GM06990 (cell line): ENCODE results near the gene ALK.
"Not testable (repeated sequence)": the region's sequence is repeated elsewhere in the genome, so short reads cannot be mapped to it uniquely, and the experiment has no call there.

Experiments
- DNase-seq: peaks from one replicate; pipeline ENCODE4 v3.0.0-alpha.2; 2011; ENCODE audit not compliant: insufficient read length; ENCODE audit errors: extremely low read depth
- H3K27me3 ChIP-seq: replicated peaks from 2 replicates; pipeline ENCODE4 v1.6.0; 2011; ENCODE audit warnings: low read length; ENCODE audit not compliant: control insufficient read depth, insufficient read depth
- H3K36me3 ChIP-seq: 2 replicates; pipeline ENCODE4 v1.5.1; 2011; ENCODE audit warnings: low read length; ENCODE audit not compliant: control insufficient read depth, insufficient read depth
- H3K4me3 ChIP-seq: replicated peaks from 2 replicates; pipeline ENCODE4 v1.5.1; 2011; ENCODE audit warnings: low read depth, mild to moderate bottlenecking, control low read depth, low read length
- TF ChIP-seq, protein P1 (sequence below): IDR thresholded peaks from 2 replicates; pipeline ENCODE4 v1.5.1; 2011; ENCODE audit warnings: low read length, control low read depth, mild to moderate bottlenecking, inconsistent platforms; ENCODE audit not compliant: insufficient read depth, poor library complexity, severe bottlenecking

ALK gene

DNA sequence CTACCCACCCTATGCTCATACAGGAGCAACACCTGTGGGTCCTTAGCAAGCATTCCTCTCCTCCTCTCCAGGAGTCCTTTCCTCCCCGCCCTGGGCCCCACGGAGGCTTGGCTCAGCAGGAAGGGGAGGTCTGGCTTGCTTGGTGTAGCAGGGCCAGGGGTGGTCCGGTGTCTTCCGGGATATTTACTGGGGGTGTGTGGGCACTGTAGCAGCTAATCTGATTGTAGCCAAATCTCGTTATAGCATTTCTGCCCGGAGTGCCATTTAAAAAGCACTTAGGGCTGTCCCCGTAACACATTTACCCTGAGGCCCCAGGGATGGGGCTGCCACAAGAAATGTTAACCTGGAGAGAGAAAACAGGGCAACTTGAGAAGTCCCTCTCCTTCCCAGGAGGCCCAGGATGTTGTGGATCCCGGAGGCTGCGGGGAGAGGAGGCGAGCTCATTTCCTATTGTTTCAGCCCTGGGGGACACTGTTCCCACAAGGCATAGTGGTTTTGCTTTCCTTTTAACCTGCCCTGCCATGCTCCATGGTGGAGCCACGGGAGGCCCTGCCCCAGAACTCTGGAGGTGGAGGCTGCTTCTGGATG lies 671.6 kb downstream of the ALK start:
- Histone ChIP-seq H3K4me3 (no peak overlapping the region), H3K36me3 (no peaks in the 10 kb centered on the region), H3K27me3 (no peaks in the 10 kb centered on the region)
- no peak for DNase-seq
- TF ChIP-seq, protein P1, sequence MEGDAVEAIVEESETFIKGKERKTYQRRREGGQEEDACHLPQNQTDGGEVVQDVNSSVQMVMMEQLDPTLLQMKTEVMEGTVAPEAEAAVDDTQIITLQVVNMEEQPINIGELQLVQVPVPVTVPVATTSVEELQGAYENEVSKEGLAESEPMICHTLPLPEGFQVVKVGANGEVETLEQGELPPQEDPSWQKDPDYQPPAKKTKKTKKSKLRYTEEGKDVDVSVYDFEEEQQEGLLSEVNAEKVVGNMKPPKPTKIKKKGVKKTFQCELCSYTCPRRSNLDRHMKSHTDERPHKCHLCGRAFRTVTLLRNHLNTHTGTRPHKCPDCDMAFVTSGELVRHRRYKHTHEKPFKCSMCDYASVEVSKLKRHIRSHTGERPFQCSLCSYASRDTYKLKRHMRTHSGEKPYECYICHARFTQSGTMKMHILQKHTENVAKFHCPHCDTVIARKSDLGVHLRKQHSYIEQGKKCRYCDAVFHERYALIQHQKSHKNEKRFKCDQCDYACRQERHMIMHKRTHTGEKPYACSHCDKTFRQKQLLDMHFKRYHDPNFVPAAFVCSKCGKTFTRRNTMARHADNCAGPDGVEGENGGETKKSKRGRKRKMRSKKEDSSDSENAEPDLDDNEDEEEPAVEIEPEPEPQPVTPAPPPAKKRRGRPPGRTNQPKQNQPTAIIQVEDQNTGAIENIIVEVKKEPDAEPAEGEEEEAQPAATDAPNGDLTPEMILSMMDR: no peak

DNA sequence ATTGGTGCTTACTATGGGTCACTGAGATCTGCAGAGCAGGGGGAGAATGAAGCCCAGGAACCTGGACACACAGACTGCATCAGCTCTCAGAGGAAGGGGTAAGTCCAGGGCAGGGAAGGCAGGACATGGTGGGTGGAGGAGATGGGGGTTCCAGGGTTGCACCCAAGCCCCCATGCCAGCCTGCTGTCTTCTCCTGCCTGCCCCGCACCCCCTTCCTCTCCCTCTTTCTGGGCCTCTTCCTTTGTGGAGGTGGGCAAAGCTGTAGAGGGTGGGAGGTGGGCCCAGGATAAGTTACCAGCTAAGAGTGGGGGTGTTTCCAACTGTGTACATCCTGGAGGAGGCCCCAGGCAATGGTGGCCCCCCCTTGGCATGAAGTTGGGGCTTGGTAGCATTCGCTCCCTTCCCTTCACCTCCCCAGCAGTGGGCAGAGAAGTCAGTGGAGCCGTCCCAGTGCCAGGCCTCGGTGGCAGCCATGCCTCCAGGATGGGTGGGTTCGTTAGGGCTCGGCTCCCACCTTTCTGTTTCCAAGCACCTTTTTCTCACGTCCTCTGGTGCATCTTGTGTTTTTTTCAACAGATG lies 674.0 kb downstream of the ALK start:
- TF ChIP-seq, protein P1: no peak
- DNase-seq: no peak
- Histone ChIP-seq H3K27me3 (no peaks in the 10 kb centered on the region), H3K4me3 (no peak overlapping the region), H3K36me3 (no peaks in the 10 kb centered on the region)

DNA sequence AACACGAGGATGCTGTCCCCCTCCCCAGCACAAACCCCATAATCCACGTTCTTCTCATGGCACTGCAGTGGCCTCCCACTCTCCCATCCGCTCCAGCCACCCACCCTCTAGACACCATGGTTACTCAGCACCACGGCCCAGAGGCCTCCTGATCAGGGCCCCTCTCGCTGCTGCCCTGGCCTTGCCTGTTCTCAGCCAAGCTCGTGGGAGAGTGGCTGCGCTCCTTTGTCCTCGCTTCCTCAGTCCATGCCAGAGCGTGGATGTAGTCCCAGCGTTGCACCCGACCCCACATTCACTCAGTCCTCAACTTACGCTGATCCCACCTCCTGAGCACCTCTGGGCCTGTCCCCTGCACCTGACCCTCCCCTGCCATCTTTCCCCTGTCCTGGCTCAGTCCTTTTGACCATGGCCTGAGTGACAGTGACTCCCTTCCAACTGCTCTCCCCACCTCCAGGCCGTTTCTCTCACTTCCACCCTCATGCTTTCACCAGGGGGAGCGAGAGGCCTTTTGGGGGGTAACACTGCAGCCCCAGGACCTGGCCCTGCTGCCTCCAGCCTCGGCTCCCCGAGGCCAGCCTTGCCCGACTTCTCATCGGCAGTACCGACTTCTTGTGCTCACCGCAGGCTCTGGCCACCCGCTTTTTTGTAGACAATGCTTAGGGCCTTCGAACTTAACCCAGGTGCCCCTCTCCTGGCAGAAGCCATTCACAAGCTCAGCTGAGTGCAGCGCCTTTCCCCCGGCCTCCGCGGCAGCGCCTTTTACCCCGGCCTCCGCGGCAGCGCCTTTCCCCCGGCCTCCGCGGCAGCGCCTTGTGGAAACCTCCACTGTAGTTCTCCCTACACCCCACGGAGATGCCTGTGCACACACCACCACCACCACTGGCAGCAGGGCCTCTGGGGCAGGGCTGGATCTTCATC lies 674.7 kb downstream of the ALK start:
- Histone ChIP-seq H3K27me3 (no peaks in the 10 kb centered on the region), H3K36me3 (no peaks in the 10 kb centered on the region), H3K4me3 (no peak overlapping the region)
- TF ChIP-seq, protein P1: no peak
- DNase-seq: no peak

DNA sequence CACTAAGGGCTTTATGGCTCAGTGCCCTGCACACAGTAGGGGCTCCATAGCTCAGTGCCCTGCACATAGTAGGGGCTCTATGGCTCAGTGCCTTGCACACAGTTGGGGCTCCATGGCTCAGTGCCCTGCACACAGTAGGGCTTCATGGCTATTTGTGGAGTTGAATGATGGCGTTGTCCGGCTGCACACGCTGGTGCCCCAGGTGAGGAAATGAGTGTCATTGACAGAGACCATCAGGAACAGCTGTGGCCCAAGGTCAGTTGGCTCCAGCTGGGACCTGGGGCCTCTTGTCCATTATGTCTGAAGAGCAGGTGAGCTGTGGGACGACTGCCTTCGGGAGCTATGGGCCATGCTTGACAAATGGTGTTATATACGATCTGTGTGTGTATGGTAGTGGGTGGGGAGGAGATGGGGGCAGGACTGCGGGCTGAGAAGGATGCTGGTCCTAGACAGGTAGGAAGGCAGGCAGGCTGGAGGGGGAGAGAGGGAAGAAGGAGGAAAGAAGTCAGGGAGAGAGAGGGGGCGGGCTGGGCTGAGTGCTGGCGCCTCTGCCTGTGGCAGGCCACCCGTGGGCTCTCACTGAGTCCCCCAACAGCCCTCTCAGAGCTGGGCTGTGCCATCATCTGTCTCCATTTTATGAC lies 675.5 kb downstream of the ALK start:
- TF ChIP-seq, protein P1: no peak

DNA sequence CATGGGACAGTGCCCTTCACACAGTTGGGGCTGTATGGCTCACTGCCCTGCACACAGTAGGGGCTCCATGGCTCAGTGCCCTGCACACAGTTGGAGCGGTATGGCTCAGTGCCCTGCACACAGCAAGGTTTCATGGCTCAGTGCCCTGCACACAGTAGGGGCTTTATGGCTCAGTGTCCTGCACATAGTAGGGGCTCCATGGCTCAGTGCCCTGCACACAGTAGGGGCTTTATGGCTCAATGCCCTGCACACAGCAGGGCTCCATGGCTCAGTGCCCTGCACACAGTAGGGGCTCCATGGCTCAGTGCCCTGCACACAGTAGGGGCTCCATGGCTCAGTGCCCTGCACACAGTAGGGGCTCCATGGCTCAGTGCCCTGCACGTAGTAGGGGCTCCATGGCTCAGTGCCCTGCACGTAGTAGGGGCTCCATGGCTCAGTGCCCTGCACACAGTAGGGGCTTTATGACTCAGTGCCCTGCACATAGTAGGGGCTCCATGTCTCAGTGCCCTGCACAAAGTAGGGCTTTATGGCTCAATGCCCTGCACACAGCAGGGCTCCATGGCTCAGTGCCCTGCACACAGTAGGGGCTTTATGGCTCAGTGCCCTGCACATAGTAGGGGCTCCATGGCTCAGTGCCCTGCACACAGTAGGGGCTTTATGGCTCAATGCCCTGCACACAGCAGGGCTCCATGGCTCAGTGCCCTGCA lies 676.2 kb downstream of the ALK start:
- not testable (repeated sequence) for DNase-seq, H3K27me3 ChIP-seq, H3K4me3 ChIP-seq, H3K36me3 ChIP-seq

More for the DNA sequence above, 675.5 kb downstream of the ALK start:
- no peaks in the 10 kb centered on the region for H3K36me3 ChIP-seq
- no peaks in the 10 kb centered on the region for H3K27me3 ChIP-seq
- DNase-seq: no peak
- H3K4me3 ChIP-seq: no peak overlapping the region
